GM21723 (cell line): ENCODE results near the gene DSCAML1.

Source experiments
- ATAC-seq: cut with Tn5 transposase; IDR thresholded peaks from one replicate; pipeline ENCODE4 v1.9.1; 2021; ENCODE audit warnings: mild to moderate bottlenecking, moderate library complexity; ENCODE audit not compliant: unreplicated experiment

DSCAML1 gene

DNA sequence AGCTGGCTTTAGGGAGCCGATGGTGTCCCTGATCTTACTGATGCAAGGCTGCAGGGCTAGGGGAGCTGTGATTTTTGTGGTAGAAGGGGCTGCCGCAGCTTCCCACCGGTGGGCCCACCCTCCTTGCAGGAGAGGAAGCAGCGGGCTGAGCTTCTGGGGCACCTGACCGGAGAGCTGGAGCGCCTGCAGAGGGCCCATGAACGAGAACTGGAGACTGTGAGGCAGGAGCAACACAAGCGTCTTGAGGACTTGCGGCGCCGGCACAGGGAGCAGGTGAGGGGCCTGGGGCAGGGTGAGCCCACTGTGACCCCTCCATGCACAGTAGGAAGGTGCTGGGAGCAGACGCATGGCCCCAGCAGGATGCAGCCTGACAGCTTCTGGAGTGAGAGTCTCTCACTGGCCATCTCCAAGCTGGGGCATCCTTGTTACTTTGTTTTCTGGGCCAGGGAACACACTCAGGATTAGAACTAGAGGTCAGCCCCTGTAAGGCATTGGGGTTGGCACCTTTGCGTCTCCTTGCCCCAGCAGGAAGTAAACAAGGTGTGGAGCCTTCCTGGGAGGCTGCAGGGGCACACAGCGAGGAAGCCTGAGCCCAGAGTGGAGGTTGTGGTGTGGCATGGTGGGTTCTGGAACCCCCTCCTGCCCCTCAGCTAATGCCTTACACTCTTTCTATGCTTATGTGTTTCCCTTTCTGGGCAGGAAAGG lies 402.6 kb downstream of the DSCAML1 start:
- ATAC-seq, result no peak

DNA sequence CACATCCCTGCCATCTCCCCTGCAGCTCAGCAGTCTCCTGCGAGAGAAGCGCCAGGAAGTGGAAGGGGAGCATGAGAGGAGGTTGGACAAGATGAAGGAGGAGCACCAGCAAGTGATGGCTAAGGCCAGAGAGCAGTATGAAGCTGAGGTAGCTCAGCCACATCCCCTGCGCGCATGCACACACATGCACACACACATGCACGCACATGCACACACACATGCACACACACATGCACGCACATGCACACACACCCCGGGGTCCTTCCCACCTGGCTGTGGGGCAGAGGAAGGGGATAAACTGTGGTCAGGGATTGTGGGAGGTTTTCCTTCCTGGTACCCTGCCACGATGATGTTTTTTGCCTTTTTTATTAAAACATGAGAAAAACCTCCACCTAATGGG lies 404.0 kb downstream of the DSCAML1 start:
- ATAC-seq, result no peak

DNA sequence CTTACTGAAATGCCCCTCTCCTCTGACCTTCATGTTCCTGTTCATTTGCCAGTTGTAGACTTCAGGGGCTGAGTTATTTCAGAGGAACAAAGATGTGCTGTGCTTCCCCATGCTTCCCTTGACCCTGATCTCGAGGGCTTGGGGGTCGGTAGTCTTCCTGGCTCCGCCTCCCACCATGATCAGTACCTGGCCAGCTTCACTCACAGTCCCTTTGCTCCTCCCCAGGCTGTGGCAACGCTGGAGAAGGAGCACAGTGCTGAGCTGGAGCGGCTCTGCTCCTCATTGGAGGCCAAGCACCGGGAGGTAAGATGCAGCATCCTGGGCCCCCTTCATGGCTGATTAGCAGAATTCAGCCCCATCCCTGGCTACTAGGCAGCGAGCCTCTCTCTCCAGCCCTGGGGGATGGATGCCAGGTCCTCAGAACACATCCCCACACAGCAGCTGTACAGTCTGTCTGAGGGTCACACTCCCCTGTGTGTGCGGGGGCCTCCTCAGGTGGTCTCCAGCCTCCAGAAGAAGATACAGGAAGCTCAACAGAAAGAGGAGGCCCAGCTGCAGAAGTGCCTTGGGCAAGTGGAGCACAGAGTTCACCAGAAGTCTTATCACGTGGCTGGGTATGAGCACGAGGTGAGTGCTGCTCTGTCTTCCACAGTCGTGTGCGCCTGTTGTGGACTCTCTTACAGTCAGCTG lies 404.9 kb downstream of the DSCAML1 start:
- no peak for ATAC-seq

DNA sequence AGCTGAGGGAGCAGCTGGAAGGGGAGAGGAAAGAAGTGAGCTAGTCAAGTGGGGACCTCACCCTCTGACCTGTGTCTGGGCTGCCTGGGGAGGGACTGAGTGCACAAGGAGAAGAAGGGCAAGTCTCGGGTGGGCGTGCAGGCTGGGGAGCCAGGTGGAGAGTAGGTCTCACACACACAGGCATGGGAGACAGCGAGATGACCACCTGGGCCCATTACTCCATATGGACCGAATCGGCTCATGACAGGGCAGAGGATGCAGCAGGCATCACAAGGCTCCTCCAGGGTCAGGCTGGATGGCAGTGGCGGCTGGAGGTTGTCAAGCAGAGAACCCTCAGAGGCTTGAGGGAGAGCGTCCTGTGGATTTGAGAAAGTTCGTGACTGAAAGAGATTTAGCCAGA lies 405.8 kb downstream of the DSCAML1 start:
- no peak for ATAC-seq

DNA sequence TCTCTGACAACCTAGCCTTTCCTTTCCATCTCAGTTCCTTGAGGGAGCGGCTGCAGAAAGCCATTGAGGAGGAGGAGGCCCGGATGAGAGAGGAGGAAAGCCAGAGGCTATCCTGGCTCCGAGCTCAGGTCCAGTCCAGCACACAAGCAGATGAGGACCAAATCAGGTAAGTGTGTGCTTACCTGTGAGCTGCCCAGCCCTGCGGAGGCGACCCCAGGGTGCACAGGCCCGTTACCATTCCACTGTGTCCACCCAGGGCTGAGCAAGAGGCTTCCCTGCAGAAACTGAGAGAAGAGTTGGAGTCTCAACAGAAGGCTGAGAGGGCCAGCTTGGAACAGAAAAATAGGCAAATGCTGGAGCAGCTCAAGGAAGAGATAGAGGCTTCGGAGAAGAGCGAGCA lies 406.3 kb downstream of the DSCAML1 start:
- ATAC-seq, result no peak

DNA sequence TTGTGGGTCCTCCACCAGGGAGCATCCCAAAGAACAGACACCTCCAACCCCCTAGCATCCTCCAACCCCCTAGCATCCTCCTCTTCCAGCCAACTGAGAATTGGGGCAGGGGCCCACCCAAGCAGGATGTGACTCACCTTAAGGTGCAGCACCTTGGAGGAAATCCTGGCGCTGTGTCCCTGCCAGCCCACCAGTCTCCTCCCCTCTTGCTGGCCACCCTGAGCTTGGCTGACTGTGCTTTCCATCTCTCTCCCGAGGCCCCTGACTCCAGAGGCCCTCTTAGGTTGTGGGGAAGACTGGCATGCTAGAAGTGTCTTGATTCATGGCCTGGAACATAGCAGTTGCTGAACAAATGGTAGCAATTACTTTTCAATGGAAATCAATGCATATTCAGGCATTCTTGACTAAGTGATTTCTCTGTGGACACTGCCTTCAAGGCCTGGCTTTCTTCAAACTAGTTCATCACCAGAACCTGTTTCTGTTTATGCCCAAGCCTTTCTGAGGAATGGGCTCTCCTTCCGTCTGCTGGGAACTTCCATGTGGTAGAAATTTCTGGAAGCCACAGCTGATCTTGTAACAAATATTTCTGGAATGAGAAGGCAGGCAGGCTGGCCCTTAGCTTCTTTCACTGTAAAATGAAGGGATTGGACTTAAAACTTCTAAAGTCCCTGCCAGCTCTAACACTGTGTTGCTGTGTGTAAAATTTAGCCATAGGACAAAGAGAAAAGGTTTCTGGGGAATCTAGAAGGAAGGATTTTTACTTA lies 408.8 kb downstream of the DSCAML1 start:
- no peak for ATAC-seq

DNA sequence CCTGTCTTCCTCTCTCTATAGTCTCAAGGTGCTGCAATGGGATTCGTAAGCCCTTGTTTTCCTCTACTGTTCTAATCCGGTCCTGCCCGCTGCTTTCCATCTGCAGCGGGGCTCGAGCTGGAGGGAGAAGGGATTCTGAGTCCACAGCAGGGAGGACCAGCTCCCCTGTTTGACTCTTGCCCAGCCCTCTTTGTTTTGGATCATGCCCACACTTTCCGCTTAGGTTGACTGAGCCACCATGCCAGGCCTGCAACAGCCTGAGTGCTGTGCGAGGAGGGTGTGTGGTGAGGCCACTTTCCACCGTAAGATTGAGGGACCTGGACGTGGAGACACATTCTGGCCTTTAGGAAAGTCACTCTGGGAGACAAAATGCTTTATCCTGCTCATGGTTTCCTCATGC lies 411.1 kb downstream of the DSCAML1 start:
- ATAC-seq, result no peak

DNA sequence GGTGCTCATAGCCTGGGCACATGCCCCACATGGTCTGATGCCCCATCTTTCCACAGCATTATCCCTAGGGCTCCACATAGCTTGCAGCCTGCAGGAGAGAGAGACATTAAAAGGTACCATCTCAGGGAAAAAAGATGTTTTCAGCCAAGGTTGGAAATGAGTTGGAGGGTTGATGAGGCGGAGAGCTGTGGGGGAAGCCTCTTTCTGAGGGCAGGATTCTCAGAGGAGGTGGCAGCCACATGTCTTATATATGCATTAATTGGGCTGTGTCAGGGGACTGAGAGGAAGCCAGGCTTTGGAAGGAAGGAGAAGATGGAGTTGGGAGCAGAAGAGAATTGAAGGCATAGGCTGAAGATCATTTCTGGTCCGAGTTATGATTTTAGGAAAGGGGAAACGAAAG lies 411.5 kb downstream of the DSCAML1 start:
- no peak for ATAC-seq

DNA sequence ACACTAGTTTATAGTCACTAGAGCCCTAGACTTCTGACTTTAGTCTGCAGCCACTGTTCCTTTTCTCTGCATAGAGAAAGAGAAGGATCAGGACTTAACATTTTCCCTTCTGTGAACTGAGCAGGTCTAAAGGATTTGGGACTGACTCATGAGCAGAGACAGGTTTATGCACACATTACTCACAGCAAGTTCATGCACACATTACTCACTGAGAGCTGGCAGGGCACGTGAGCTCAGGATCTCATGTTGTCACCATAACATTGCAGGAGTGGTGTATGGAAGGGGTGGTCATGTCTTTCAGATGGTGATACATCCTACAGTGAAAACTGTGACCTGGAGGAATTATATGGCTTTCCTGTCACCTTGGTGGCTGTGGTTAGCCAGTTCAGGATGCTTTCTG lies 413.0 kb downstream of the DSCAML1 start:
- no peak for ATAC-seq

DNA sequence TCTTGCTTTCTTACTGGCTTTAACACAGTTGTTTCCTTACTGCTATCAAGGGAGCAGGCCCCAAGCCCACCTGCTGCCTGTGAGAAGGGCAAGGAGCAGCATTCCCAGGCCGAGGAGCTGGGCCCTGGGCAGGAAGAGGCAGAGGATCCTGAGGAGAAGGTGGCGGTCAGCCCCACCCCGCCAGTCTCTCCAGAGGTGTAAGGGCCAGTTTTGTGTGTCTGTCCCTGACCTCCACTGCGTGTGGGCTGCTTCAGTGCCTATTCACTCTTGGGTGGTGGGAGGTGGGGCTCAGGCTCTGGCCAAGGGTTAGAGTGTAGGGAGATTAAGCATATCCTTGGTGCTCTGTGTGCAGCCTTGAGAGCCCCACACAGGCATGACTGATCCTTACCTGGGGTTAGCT lies 414.3 kb downstream of the DSCAML1 start:
- ATAC-seq, result no peak

DNA sequence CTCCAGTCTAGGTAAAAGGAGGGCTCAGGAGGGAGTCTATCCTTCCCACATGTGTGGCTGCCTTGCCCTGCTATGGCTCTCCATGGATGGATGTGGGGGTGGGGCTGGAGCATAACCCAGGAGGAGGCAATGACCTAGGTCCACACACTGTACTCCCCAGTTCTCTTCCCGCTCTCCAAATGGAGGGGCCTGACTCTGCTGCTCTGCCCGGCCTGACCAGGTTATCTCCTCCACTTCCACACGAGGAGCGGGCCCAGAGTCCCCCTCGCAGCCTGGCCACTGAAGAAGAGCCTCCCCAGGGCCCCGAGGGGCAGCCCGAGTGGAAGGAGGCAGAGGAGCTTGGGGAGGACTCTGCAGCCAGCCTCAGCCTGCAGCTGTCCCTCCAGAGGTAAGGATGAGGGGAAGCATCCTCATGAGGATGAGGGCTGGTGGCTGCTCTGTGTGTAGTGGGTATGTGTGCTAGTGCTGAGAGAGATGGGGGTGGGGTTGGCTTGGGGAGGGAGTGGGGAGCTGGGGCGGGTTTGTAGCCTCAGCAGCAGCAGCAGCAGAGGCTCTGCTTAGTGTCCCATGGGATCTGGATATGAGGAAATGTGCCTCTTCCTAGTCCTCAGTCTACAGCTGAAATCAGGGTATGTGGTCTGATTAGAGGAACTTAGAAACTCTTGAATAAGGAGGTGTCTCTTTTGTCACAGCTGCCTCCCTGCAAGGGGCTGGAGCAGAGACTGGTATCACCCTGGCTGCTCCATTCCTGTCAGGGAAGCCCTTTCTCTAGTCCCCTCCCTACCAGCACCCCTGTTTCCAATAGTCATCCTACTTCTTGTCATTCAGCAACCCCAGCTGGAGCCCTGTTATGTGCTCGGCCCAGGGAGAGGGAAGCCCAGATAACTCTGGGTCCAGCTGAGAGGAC lies 415.3 kb downstream of the DSCAML1 start:
- ATAC-seq, result no peak

DNA sequence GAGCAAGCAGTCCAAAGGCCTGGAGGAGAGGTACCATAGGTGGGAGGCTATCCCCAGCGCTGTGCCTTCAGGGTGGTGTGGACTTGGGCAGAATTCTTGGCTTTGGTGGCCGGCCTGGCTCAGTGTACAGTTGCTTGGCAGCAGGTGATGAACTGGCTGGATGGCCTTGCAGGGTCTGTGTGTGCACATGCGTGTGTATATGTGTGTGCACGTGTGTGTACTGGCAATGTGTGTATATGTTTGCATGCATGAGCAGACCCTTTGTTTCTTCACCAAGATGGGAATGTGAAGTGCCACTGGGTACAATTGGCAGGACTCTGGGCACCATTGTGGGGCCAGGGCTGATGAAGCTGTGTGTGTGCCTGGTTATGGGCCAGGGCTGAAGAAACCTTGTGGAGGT lies 416.3 kb downstream of the DSCAML1 start:
- ATAC-seq, result no peak

DNA sequence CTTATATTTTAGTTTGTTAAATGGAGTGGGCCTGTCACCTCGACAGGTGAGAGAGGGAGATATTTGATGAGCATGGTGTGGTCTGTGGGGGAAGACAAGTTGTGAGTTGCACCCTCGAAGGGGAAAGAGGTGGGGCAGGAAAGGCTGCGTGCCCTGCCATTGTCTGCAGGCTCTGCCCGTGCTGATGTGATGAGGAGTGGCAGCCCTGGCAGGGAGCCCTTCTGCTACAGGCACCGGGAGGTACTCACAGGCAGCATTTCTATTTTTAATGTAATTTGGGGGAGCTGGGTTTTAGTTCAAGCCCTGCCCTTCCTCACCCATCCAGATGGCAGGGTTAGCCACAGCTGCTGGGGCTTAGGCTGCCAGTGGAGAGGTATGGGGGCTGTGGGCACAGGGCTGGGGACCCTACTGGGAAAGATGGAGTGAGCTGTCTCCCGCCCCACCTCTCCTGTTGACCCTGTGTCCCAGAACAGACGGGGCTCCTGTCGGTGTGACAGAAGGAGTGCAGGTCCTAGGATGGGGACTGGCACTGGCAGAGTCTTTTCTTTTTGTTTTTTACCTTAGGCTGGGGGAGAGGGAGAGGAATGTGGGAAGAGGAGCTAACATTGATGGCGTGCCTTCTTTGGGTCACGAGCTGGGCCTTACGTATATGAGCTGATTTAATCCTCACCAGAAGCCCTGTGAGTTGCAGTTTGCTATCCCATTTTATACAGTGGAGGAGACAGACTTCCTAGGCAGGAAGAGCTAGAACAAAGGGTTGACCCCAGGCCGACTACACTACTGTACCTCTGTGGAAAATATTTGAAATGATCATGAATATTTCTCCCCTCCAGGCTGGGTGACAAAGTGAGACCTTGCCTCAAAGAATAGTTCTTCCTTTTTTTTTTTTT lies 417.8 kb downstream of the DSCAML1 start:
- ATAC-seq, result no peak
